Epithelial cell of esophagus (primary cell): Measurements from ENCODE around the gene HAX1.

ENCODE experiments used
- DNase-seq: peaks from one replicate; pipeline ENCODE4 v3.0.0; 2010; ENCODE audit warnings: low read depth
- H3K4me3 ChIP-seq: 2 replicates; pipeline ENCODE4 v1.5.1; 2011; ENCODE audit warnings: mild to moderate bottlenecking, low read length, control low read depth
- TF ChIP-seq, protein P1 (sequence below): IDR thresholded peaks from 2 replicates; pipeline ENCODE4 v1.5.1; 2011; ENCODE audit warnings: low read depth, mild to moderate bottlenecking, low read length, control low read depth, inconsistent platforms; ENCODE audit not compliant: insufficient read depth; ENCODE audit errors: missing control alignments

Gene HAX1

DNA sequence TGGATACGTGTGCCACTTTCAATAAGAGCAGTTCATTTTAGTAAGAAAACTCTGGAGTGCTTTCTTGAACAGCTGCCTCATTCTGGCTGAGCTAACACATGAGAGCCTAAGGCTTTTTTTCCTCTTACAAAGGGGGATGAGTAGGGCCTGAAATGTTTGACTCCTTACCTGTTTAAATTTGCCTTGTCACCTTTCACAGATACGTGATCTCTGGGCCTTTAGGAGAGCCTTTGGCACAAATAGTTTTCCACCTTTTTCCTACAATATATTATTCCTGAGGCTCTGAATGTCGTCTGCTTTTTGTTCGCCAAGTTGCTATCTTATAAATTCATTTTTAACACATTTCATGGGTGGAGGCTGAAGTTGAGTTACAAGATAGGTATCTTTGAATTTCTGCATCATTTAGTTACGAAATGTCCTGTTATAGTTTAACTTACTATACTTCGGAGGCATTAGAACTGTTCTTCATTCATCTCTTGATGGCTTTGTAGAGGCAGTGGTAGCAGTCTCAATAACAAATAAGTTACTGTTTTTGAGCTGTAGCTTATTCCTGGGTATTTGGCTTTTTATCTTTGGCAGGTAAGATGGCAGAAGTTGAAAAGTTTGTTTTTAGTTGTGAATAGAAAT, 34.4 kb upstream of the HAX1 start:
- DNase-seq = no peak
- no peak overlapping the region for H3K4me3 ChIP-seq
- TF ChIP-seq, protein P1, sequence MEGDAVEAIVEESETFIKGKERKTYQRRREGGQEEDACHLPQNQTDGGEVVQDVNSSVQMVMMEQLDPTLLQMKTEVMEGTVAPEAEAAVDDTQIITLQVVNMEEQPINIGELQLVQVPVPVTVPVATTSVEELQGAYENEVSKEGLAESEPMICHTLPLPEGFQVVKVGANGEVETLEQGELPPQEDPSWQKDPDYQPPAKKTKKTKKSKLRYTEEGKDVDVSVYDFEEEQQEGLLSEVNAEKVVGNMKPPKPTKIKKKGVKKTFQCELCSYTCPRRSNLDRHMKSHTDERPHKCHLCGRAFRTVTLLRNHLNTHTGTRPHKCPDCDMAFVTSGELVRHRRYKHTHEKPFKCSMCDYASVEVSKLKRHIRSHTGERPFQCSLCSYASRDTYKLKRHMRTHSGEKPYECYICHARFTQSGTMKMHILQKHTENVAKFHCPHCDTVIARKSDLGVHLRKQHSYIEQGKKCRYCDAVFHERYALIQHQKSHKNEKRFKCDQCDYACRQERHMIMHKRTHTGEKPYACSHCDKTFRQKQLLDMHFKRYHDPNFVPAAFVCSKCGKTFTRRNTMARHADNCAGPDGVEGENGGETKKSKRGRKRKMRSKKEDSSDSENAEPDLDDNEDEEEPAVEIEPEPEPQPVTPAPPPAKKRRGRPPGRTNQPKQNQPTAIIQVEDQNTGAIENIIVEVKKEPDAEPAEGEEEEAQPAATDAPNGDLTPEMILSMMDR = no peak

DNA sequence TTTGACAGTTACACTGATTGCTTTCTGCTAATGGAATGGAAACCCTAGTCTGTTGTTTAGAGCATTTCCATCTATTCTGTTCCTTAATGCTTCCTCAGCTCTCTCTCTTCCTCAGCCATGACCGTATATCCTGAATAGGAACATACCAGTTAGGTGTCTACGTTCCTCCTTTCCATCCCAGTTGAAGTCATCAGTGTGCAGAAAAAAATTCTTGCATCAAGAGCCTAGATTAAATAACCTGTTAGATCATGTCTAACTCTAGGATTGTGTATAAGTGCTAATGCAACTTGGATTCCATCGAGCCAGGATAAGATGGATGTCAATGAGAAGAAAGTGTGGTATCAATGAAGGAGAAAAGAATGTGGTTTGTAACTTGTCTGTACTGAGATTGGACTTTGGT, 32.9 kb upstream of the HAX1 start:
- TF ChIP-seq, protein P1 = no peak
- H3K4me3 ChIP-seq = no peak overlapping the region
- DNase-seq = peak; percentile 21

DNA sequence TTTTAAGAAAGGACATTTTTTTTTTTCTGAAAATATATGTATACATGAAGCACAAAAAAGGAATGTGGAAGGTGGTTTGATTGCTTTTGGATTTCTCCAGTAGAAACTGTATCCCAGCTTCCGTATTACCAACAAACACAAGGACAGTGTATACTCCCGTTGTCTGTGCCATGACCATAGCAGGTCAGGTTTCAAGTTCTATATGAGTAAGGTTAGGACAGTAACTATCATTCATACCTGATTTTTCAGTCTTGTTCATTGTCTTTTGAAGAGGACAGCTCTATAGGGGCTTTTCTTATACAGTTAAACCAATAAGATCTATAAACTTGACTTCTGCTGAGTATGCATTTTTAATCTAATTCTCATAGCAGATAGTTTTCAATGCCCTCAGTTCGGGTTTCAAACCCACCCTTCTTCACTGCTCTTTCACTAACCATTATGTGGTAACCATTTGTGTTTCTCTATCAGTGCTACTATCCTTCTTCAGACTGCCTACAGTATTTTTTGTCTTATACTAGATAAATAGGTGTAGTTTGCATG, 32.1 kb upstream of the HAX1 start:
- DNase-seq = no peak
- TF ChIP-seq, protein P1 = no peak
- no peak overlapping the region for H3K4me3 ChIP-seq

DNA sequence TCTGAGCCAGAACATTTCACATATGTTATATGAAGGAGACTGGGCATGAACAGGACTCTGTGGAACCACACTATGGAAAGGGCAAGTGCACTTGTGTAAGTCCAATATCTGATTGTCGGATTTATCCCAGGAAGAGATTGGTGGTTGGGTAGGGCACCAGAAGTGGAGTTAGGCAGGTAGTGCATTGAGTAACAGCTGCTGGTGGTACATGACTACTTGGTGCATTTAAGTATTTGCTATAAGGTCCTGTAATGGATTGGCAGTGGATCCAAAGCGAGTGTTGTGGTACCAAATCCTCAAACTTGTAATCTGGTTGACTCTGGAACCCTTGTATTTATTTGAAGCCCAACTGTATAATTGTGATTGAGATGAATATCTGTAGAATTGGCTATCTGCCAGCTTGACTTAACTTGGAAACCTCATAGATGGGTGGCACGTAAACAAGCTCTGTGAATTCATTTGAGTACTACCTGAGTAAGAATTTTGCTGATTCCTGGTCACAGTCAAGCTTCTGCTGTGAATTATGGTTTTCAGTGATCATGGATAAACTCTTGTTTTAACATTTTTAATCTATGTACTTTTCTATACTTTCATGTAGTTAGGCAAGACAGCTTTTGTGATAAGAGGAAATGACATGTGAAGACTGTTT, 30.6 kb upstream of the HAX1 start:
- TF ChIP-seq, protein P1 = no peak
- DNase-seq = no peak
- H3K4me3 ChIP-seq = no peak overlapping the region

DNA sequence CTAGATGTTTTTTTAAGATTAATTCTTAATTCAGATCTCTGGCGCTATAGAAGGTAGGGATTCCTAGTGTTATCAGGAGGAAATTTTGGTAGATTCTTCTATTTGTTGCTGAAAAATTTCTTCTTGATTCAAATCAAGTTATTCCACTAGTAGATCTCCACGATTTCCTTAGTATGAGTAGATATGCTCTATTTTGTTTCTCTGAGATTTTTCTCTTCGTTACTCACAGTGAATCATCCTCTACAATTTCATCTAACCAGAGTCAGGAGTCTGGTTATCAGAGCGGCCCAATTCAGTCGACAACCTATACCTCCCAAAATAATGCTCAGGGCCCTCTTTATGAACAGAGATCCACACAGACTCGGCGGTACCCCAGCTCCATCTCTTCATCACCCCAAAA, 18.8 kb upstream of the HAX1 start:
- no peak overlapping the region for H3K4me3 ChIP-seq
- TF ChIP-seq, protein P1 = no peak
- DNase-seq = no peak

DNA sequence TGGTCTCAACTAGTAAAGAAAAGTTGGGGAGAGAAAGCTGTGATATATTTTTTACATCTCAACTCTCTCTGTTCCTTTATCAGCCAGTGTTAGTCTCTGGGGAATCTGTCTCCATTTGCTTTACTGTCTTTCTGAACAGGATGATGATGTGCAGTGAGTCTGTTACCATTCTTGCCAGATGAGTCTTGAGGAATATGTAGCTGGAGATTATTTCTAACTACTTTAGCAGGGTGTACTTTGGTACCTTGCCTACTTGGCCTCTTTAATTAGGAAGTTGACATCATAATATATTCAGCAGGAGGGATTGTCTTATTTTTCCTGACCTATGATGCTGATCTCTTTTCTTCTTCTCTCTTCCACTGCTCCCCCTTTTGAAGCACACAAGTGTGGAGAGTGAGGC, 15.7 kb upstream of the HAX1 start:
- TF ChIP-seq, protein P1 = no peak
- no peak overlapping the region for H3K4me3 ChIP-seq
- DNase-seq = no peak
